ENCODE data around the gene HCAR1. TPM values are rescaled to one million over a fixed set of nuclear protein-coding genes. Genes with fewer than 3 reads are reported as not detected.

Gene HCAR1, protein sequence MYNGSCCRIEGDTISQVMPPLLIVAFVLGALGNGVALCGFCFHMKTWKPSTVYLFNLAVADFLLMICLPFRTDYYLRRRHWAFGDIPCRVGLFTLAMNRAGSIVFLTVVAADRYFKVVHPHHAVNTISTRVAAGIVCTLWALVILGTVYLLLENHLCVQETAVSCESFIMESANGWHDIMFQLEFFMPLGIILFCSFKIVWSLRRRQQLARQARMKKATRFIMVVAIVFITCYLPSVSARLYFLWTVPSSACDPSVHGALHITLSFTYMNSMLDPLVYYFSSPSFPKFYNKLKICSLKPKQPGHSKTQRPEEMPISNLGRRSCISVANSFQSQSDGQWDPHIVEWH
- total RNA-seq (2014; rRNA removed) (4.0 and 4.7 TPM in 2 replicates), Bru-seq, nascent RNA (percentile 64 among the genes with signal in this experiment), BruChase-seq, experiment 1, labeled RNA remaining after a 6-hour chase (percentile 80 among the genes with signal in this experiment), BruChase-seq, experiment 2, labeled RNA remaining after a 2-hour chase (percentile 76 among the genes with signal in this experiment)
- long read RNA-seq, full-length matches to known transcripts: 10 of 12 reads
- long read RNA-seq, partial matches to known transcripts: 0 of 12 reads
- long read RNA-seq, other reads (novel, unspliced or antisense): 2 of 12 reads

DNA sequence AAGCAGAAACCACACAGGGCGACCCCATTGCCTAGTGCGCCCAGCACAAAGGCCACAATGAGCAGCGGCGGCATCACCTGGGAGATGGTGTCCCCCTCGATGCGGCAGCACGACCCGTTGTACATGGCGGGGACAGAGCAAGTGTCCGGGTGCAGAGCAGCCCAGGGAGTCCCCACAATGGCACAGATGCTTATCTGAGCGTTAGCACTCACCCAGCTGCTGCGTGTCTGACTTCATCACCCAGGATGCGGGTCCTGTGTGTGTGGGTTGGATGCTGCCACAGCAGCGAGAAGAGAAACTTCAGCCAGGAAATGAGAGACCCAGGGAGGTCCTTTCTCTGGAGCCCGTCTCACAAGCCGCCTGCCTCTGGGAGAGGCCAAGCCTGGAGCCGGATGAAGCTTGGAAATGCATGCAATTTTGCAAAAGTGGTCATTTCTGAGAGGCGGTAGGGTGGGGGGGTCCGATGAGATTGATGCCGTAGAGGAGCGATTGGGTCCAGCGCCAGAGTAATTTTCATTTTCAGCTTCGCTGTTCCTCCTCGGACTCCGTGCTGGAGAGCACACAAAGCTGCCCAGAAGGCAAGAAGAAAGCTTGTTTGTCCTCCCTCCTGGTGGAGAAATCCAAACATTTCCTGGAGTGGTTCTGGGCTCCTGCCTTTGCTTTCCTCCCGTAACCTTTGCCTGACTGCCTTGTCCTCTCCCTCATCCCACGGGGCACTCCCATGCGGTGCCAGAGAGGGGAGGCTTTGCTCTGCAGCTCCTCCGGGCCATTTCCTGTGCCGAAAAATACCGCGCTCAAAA lies at the start of gene HCAR1:
TSS of gene HCAR1 (minus strand) at position 630 of the 800 bp plus-strand sequence. CDS start at position 125, 505 bp downstream.
- Histone ChIP-seq H3F3A (ENCODE audit: low read length, unreplicated experiment) (no peaks in the 10 kb centered on the region), H3K27me3 (ENCODE audit: low read length) (no peaks in the 10 kb centered on the region), H3K9me3 (ENCODE audit: low read length) (no peaks in the 10 kb centered on the region), H2AFZ (ENCODE audit: low read length) (peak within 1 kb of the TSS; percentile 91), H3K36me3 (ENCODE audit: low read depth, low read length) (no peaks in the 10 kb centered on the region), H3K79me2 (ENCODE audit: low read length) (peaks cover 24% of the 10 kb centered on the region), H4K20me1 (ENCODE audit: low read length) (no peaks in the 10 kb centered on the region), H3K27ac (ENCODE audit: low read length) (peak within 1 kb of the TSS; percentile 58), H3K4me1 (ENCODE audit: insufficient read depth, low read length) (peaks cover 47% of the 10 kb centered on the region), H3K4me2 (ENCODE audit: low read length) (peak within 1 kb of the TSS; percentile 82), H3K9me2 (replicated peaks; ENCODE audit: low read length) (no peaks in the 10 kb centered on the region), H3K4me3 (ENCODE audit: low read length) (peak within 1 kb of the TSS; percentile 69), H3K9ac (ENCODE audit: low read length) (peak within 1 kb of the TSS; percentile 69)
- no peak for TF ChIP-seq EZH2 (IDR thresholded peaks at IDR 0.05; ENCODE audit: low read length, unreplicated experiment)
- TF ChIP-seq, protein P1, sequence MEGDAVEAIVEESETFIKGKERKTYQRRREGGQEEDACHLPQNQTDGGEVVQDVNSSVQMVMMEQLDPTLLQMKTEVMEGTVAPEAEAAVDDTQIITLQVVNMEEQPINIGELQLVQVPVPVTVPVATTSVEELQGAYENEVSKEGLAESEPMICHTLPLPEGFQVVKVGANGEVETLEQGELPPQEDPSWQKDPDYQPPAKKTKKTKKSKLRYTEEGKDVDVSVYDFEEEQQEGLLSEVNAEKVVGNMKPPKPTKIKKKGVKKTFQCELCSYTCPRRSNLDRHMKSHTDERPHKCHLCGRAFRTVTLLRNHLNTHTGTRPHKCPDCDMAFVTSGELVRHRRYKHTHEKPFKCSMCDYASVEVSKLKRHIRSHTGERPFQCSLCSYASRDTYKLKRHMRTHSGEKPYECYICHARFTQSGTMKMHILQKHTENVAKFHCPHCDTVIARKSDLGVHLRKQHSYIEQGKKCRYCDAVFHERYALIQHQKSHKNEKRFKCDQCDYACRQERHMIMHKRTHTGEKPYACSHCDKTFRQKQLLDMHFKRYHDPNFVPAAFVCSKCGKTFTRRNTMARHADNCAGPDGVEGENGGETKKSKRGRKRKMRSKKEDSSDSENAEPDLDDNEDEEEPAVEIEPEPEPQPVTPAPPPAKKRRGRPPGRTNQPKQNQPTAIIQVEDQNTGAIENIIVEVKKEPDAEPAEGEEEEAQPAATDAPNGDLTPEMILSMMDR (conservative IDR thresholded peaks at IDR 0.05; ENCODE audit: low read depth, low read length): no peak
- TF ChIP-seq EZH2phosphoT487 (IDR thresholded peaks at IDR 0.05; ENCODE audit: borderline replicate concordance, low read length): no peak
- intact Hi-C loops (cut with micrococcal nuclease): loop anchor here (5.0 kb wide), 1 partner anchor 93 kb away; no protein-coding TSS in a partner anchor
- ATAC-seq: peak; percentile 61
- BruUV-seq (replicated peaks): TSS peak; percentile 42
- CTCF ChIA-PET: interaction anchor here (0.6 to 1.0 kb wide), 2 partner anchors 89 to 92 kb away, joined by 4 to 10 read pairs; no protein-coding TSS in a partner anchor
- POLR2A ChIA-PET (ENCODE audit: unreplicated experiment): interaction anchor here (0.6 kb wide), 1 partner anchor 229 kb away, joined by 5 read pairs; the partner anchor contains the start of gene ZCCHC8
- DNase-seq: peak; percentile 66

DNA sequence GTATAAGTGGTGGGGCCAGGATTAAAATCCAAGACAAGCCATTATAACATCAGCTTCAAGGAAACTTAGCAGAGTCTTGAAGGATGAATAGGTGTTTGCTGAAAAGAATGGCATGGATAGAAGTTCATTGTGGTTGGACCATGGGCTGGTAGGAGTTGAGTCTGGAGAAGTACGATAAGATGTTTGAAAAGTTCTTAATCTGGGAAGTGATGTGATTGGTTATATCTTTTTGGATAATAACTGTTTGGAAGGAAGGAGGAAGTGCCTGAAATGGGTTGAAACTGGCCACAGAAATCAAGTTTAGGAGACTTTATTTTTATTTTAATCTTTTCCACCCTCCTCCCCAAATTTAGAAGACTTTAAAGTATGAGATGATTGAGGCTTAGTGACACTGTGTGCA lies 26.9 kb upstream of the HCAR1 start:
- no peak for ATAC-seq

More for the DNA sequence above, 26.9 kb upstream of the HCAR1 start:
- H3K9me3 ChIP-seq (ENCODE audit: low read length): no peaks in the 10 kb centered on the region
- ChIA-PET CTCF (no interaction called here), POLR2A (ENCODE audit: unreplicated experiment) (no interaction called here)
- no peak overlapping the region for H2AFZ ChIP-seq (ENCODE audit: low read length)
- peaks cover 16% of the 10 kb centered on the region for H3K4me1 ChIP-seq (ENCODE audit: insufficient read depth, low read length)
- peaks cover 84% of the 10 kb centered on the region for H3K79me2 ChIP-seq (ENCODE audit: low read length)
- H3K36me3 ChIP-seq (ENCODE audit: low read depth, low read length): peaks cover 72% of the 10 kb centered on the region
- no peaks in the 10 kb centered on the region for H3F3A ChIP-seq (ENCODE audit: low read length, unreplicated experiment)
- no peak overlapping the region for H3K9ac ChIP-seq (ENCODE audit: low read length)
- TF ChIP-seq, protein P1 (conservative IDR thresholded peaks at IDR 0.05; ENCODE audit: low read depth, low read length): no peak
- TF ChIP-seq EZH2 (IDR thresholded peaks at IDR 0.05; ENCODE audit: low read length, unreplicated experiment) (no peak), EZH2phosphoT487 (IDR thresholded peaks at IDR 0.05; ENCODE audit: borderline replicate concordance, low read length) (no peak)
- no peak overlapping the region for H3K27ac ChIP-seq (ENCODE audit: low read length)
- no TSS peak for BruUV-seq (replicated peaks)
- H3K27me3 ChIP-seq (ENCODE audit: low read length): no peaks in the 10 kb centered on the region
- no peaks in the 10 kb centered on the region for H3K9me2 ChIP-seq (replicated peaks; ENCODE audit: low read length)
- intact Hi-C loops (cut with micrococcal nuclease): no loop called here
- peaks cover 7% of the 10 kb centered on the region for H4K20me1 ChIP-seq (ENCODE audit: low read length)
- no peak overlapping the region for H3K4me2 ChIP-seq (ENCODE audit: low read length)
- DNase-seq: no peak
- H3K4me3 ChIP-seq (ENCODE audit: low read length): no peak overlapping the region
